ENCODE results near the gene PRKCA. TPM values are rescaled to one million over a fixed set of nuclear protein-coding genes. Genes with fewer than 3 reads are reported as not detected.
"Not testable (repeated sequence)": the region's sequence is repeated elsewhere in the genome, so short reads cannot be mapped to it uniquely, and the experiment has no call there.

The PRKCA gene
- total RNA-seq, 1 experiment from 2014 or later: 4.4 TPM

DNA sequence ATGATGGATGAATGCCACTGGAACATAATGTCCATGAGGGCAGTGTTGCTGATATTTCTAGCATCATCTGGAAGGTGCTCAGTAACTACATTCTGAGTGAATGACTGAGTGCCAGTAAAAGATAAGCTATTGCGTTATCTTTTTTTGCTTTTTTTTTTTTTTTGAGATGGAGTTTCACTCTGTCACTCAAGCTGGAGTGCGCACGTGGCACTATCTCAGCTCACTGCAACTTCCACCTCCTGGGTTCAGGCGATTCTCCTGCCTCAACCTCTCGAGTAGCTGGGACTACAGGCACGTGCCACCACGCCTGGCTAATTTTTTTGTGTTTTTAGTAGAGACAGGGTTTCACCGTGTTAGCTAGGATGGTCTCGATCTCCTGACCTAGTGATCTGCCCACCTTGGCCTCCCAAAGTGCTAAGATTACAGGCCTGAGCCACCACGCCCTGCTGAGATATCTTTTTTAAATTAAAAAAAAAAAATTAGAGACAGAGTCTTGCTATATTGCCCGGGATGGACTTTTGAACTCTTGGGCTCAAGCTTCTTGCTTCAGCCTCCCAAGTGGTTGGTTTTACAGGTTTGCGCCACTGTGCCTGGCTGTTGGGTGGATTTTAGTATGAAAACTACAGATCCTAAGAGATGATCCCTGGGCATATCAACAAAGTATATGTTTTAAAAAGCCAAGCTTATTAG lies 43.7 kb downstream of the PRKCA start:
- H4K20me1 ChIP-seq (ENCODE audit: insufficient read depth, low read depth, low read length): peaks cover 13% of the 10 kb centered on the region; the same call in 1 of the 2 replicates
- H3K9me2 ChIP-seq (replicated peaks; ENCODE audit: insufficient read depth, low read length); H3K4me1 ChIP-seq (ENCODE audit: low read length); H3K27ac ChIP-seq (ENCODE audit: low read length); DNase-seq; H3K9me3 ChIP-seq (ENCODE audit: low read length); H2AFZ ChIP-seq (ENCODE audit: low read length); H3K79me2 ChIP-seq (ENCODE audit: low read length); H3K4me2 ChIP-seq (ENCODE audit: low read depth, low read length, poor library complexity, severe bottlenecking); H3K4me3 ChIP-seq (ENCODE audit: low read length); H3K9ac ChIP-seq (ENCODE audit: low read length); H3K27me3 ChIP-seq (ENCODE audit: low read length); H3K36me3 ChIP-seq (ENCODE audit: insufficient read depth, low read length): not testable (repeated sequence)

DNA sequence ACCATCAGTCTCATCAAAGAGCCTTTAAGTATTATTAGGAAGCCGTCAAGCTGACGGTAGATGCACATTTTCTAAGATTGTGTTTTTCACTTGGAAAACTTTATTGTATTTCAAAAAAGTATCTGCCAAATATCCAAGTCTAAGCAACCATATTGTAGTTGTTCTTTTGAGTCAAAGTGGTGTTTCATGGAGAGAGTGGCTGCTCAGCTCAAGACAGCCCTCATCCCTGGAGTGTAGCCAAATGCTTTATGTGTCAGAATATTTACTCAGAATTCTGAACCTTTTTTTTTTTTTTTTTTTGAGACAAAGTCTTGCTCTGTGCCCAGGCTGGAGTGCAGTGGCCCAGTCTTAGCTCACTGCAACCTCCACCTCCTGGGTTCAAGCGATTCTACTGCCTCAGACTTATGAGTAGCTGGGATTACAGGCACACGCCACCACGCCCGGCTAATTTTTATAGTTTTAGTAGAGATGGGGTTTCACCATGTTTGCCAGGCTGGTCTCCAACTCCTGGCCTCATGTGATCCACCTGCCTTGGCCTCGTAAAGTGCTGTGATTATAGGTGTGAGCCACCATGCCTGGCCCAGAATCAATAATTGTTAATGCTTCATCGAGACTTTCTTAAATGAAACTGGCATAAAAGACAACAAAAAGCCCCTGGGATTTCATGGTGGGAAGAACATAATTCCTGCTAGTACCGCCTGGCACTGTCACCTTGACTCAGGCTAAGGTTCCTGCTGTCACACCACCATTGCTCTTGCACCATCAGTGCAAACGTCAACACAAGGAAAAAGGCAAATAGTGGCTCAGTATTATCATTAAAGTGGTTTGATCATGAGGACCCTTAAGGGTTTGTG lies 45.5 kb downstream of the PRKCA start:
- H3K36me3 ChIP-seq (ENCODE audit: insufficient read depth, low read length): no peaks in the 10 kb centered on the region
- H3K4me3 ChIP-seq (ENCODE audit: low read length): no peak overlapping the region
- no peaks in the 10 kb centered on the region for H3K79me2 ChIP-seq (ENCODE audit: low read length)
- no peaks in the 10 kb centered on the region; the same call in 1 of the 2 replicates for H3K27me3 ChIP-seq (ENCODE audit: low read length)
- H4K20me1 ChIP-seq (ENCODE audit: insufficient read depth, low read depth, low read length): peaks cover 16% of the 10 kb centered on the region; the same call in 1 of the 2 replicates
- H3K9me3 ChIP-seq (ENCODE audit: low read length): no peaks in the 10 kb centered on the region
- no peak overlapping the region for H3K4me2 ChIP-seq (ENCODE audit: low read depth, low read length, poor library complexity, severe bottlenecking)
- H3K9ac ChIP-seq (ENCODE audit: low read length): no peak overlapping the region
- H3K9me2 ChIP-seq (replicated peaks; ENCODE audit: insufficient read depth, low read length): no peaks in the 10 kb centered on the region
- H3K27ac ChIP-seq (ENCODE audit: low read length): no peak overlapping the region
- H2AFZ ChIP-seq (ENCODE audit: low read length): no peak overlapping the region
- DNase-seq: no peak
- peaks cover 3% of the 10 kb centered on the region for H3K4me1 ChIP-seq (ENCODE audit: low read length)

DNA sequence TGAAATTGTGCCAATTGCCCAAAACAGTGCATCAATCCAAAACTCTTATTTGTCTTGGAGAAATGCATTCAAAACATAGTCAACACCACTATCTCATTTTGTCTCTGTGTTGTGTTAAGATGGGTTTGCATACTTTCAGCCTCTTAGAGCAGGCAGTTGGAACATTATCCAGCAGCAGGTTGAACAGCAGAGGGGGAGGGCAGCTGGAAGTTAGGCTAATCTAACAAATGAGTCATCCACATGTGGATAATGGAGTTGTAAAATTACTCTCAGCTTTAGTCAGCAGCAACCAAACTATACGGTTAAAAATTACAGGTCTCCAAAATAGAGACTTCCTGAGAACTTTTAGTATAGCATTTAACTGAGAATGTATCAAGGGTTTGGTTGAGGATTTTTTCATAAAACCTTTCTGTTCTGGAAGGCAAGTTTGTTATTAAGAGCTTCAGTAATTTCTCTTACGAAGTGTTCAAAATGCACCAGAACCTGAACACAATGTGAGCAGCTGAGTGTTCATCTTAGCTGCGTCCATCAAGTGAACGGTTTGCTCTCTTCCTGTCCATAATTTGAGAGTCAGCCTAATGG lies 46.3 kb downstream of the PRKCA start:
- no peaks in the 10 kb centered on the region for H3K36me3 ChIP-seq (ENCODE audit: insufficient read depth, low read length)
- DNase-seq: no peak
- H3K9ac ChIP-seq (ENCODE audit: low read length): no peak overlapping the region
- H3K4me2 ChIP-seq (ENCODE audit: low read depth, low read length, poor library complexity, severe bottlenecking): no peak overlapping the region
- no peaks in the 10 kb centered on the region for H3K9me2 ChIP-seq (replicated peaks; ENCODE audit: insufficient read depth, low read length)
- H3K79me2 ChIP-seq (ENCODE audit: low read length): no peaks in the 10 kb centered on the region
- no peaks in the 10 kb centered on the region; the same call in 1 of the 2 replicates for H3K27me3 ChIP-seq (ENCODE audit: low read length)
- H3K9me3 ChIP-seq (ENCODE audit: low read length): no peaks in the 10 kb centered on the region
- peaks cover 16% of the 10 kb centered on the region; the same call in 1 of the 2 replicates for H4K20me1 ChIP-seq (ENCODE audit: insufficient read depth, low read depth, low read length)
- H2AFZ ChIP-seq (ENCODE audit: low read length): no peak overlapping the region
- H3K27ac ChIP-seq (ENCODE audit: low read length): no peak overlapping the region
- H3K4me3 ChIP-seq (ENCODE audit: low read length): no peak overlapping the region
- H3K4me1 ChIP-seq (ENCODE audit: low read length): peaks cover 7% of the 10 kb centered on the region

DNA sequence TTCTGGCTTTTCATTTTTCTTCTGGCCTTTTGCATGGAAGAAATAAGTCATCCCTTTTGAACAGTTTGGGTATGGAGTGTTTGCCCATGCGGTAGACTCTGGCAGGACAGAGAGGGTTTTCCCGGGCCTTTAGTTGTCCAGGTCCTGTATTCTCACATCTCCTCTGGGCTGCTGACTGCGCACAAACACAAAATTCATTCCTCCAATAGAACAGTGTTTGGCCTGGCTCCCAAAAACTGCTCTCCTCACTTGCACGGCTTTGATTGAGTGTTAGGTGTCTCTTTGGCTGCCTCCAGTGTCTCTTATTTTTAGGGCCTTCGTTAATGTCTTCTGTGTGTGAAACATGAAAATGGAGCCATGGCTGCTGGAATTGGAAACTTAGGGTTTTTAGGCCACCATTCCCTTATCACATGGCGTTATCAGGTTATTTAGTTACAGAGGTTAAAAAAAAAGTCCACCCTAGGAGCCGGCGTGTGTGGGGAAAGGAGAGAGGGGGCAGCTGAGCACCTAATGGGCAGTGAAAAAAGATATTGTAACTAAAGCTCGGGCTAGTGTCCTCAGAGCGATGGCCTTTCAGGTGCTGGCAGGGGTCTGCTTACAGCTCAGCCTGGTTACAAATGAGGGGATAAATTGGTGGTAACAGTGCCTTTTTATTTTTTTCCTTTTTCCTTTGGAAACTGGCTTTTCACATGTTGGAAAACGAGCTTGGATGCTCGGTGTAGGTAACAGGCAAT lies 47.3 kb downstream of the PRKCA start:
- Histone ChIP-seq H3K79me2 (ENCODE audit: low read length) (no peaks in the 10 kb centered on the region), H3K4me1 (ENCODE audit: low read length) (peaks cover 7% of the 10 kb centered on the region), H4K20me1 (ENCODE audit: insufficient read depth, low read depth, low read length) (peaks cover 18% of the 10 kb centered on the region), H3K9me2 (replicated peaks; ENCODE audit: insufficient read depth, low read length) (no peaks in the 10 kb centered on the region), H3K4me3 (ENCODE audit: low read length) (no peak overlapping the region), H2AFZ (ENCODE audit: low read length) (no peak overlapping the region), H3K36me3 (ENCODE audit: insufficient read depth, low read length) (no peaks in the 10 kb centered on the region), H3K27me3 (ENCODE audit: low read length) (no peaks in the 10 kb centered on the region; the same call in 1 of the 2 replicates), H3K27ac (ENCODE audit: low read length) (no peak overlapping the region), H3K4me2 (ENCODE audit: low read depth, low read length, poor library complexity, severe bottlenecking) (no peak overlapping the region), H3K9ac (ENCODE audit: low read length) (no peak overlapping the region), H3K9me3 (ENCODE audit: low read length) (no peaks in the 10 kb centered on the region)
- no peak for DNase-seq

DNA sequence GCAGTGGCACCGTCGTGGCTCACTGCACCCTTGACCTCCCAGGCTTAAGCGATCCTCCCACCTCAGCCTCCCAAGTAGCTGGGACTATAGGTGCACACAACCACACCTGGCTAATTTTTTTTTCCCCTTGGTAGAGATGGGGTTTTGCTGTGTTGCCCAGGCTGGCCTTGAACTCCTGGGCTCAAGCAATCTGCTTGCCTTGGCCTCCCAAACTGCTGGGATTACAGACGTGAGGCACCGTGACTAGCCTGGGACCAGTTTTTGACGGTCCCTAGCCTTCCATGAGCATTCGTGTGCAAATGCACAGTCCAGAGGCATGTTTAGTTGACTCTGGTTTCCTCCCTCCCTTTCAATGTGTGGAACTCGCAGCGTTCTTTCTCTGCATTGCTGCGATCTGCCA lies 48.2 kb downstream of the PRKCA start:
- H3K4me1 ChIP-seq (ENCODE audit: low read length); H3K4me3 ChIP-seq (ENCODE audit: low read length): not testable (repeated sequence)

DNA sequence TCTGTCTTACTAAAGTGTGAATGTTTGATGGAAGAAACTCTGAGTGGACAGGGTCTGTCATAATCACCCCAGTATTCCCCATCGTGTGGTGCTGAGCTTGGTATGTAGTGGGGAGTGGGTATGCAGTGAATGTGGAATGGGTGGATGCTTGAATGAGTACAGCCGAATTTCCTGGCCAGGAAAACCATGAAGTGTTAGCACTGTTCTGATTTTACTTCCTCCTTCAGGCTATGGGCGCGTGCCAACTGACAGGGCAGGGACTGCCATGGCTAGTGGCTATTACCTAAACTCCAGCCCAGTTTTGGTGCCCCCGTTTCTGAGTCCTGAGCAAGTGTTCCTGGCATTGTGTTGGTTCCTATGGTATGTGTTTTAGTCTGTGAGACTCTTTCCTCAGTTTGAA lies 48.6 kb downstream of the PRKCA start:
- Histone ChIP-seq H4K20me1 (ENCODE audit: insufficient read depth, low read depth, low read length) (peaks cover 19% of the 10 kb centered on the region), H3K27me3 (ENCODE audit: low read length) (no peaks in the 10 kb centered on the region), H3K9ac (ENCODE audit: low read length) (no peak overlapping the region), H3K9me2 (replicated peaks; ENCODE audit: insufficient read depth, low read length) (no peaks in the 10 kb centered on the region), H3K4me2 (ENCODE audit: low read depth, low read length, poor library complexity, severe bottlenecking) (no peak overlapping the region), H3K79me2 (ENCODE audit: low read length) (no peaks in the 10 kb centered on the region), H3K36me3 (ENCODE audit: insufficient read depth, low read length) (no peaks in the 10 kb centered on the region), H3K9me3 (ENCODE audit: low read length) (no peaks in the 10 kb centered on the region), H3K4me1 (ENCODE audit: low read length) (peaks cover 7% of the 10 kb centered on the region), H2AFZ (ENCODE audit: low read length) (no peak overlapping the region), H3K27ac (ENCODE audit: low read length) (no peak overlapping the region), H3K4me3 (ENCODE audit: low read length) (no peak overlapping the region)
- DNase-seq: no peak

More for the DNA sequence above, 48.2 kb downstream of the PRKCA start:
- not testable (repeated sequence) for H3K27me3 ChIP-seq (ENCODE audit: low read length); H3K9ac ChIP-seq (ENCODE audit: low read length); H3K9me3 ChIP-seq (ENCODE audit: low read length); H3K27ac ChIP-seq (ENCODE audit: low read length); DNase-seq; H3K9me2 ChIP-seq (replicated peaks; ENCODE audit: insufficient read depth, low read length); H2AFZ ChIP-seq (ENCODE audit: low read length); H3K36me3 ChIP-seq (ENCODE audit: insufficient read depth, low read length); H3K4me2 ChIP-seq (ENCODE audit: low read depth, low read length, poor library complexity, severe bottlenecking); H3K79me2 ChIP-seq (ENCODE audit: low read length)
- H4K20me1 ChIP-seq (ENCODE audit: insufficient read depth, low read depth, low read length): peaks cover 19% of the 10 kb centered on the region

DNA sequence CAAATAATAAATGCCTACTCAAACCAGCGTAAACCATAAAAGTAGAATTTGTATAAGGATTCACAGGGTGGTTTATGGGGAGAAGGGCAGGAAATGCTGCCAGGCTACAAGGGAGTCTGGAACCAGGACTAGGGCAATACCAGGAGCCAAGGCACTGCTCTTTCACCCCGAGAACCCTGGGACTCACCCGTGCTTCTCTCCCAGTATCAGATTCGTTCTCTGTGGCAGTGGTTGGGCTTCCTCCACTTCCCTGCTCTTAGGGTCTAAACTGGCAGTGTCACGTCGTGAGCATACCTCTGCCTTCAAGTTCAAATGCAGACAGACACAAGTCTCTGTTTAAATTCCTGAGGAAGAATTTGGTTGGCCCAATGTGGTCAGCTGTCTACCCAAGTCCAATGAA lies 49.3 kb downstream of the PRKCA start:
- peaks cover 19% of the 10 kb centered on the region for H4K20me1 ChIP-seq (ENCODE audit: insufficient read depth, low read depth, low read length)
- H3K9me3 ChIP-seq (ENCODE audit: low read length): no peaks in the 10 kb centered on the region
- no peaks in the 10 kb centered on the region for H3K36me3 ChIP-seq (ENCODE audit: insufficient read depth, low read length)
- peaks cover 7% of the 10 kb centered on the region for H3K4me1 ChIP-seq (ENCODE audit: low read length)
- DNase-seq: no peak
- H3K27me3 ChIP-seq (ENCODE audit: low read length): no peaks in the 10 kb centered on the region
- H3K4me3 ChIP-seq (ENCODE audit: low read length): no peak overlapping the region
- H3K9me2 ChIP-seq (replicated peaks; ENCODE audit: insufficient read depth, low read length): no peaks in the 10 kb centered on the region
- no peaks in the 10 kb centered on the region for H3K79me2 ChIP-seq (ENCODE audit: low read length)
- H3K27ac ChIP-seq (ENCODE audit: low read length): no peak overlapping the region
- no peak overlapping the region for H2AFZ ChIP-seq (ENCODE audit: low read length)
- H3K9ac ChIP-seq (ENCODE audit: low read length): no peak overlapping the region
- H3K4me2 ChIP-seq (ENCODE audit: low read depth, low read length, poor library complexity, severe bottlenecking): no peak overlapping the region

All from Karpas-422 (cell line).